Panc1 (cell line): ENCODE measurements around the gene ZCCHC14. TPM values are rescaled to one million over a fixed set of nuclear protein-coding genes. Genes with fewer than 3 reads are reported as not detected.

Source experiments
- ATAC-seq: fragments of 200-7000 bp; cut with Tn5 transposase; 2 replicates; pipeline ENCODE4 v1.9.1; 2020; ENCODE audit warnings: mild to moderate bottlenecking, moderate library complexity
- BruUV-seq: library from RNA; stranded (reverse); fragments of 400-500 nt; replicated peaks from 2 replicates; lab custom pipeline; 2021; lab: Mats Ljungman, UMichigan
- CTCF ChIA-PET: fragments of 300-600 bp; sonication (Branson Sonifier 250); formaldehyde crosslinking; loops from one replicate; lab custom pipeline; 2022; ENCODE audit warnings: antibody characterized with exemption; lab: Charles Lee
- POLR2A ChIA-PET: fragments of 300-600 bp; sonication (Branson Sonifier 250); formaldehyde crosslinking; loops from one replicate; lab custom pipeline; 2022; ENCODE audit warnings: antibody characterized with exemption; lab: Charles Lee
- DNase-seq: peaks from one replicate; pipeline ENCODE4 v3.0.0-alpha.2; 2010; ENCODE audit warnings: low read depth, low spot score
- H3K27ac ChIP-seq: 2 replicates; pipeline ENCODE4 v1.5.1; 2011; ENCODE audit warnings: mild to moderate bottlenecking, low read length, inconsistent platforms
- H3K27me3 ChIP-seq: fragments of 200-500 bp; sonication (Bioruptor generic); 2 replicates; pipeline ENCODE4 v1.6.0; 2014; ENCODE audit warnings: low read length, inconsistent platforms; ENCODE audit not compliant: control insufficient read depth, insufficient read depth
- H3K36me3 ChIP-seq: fragments of 200-500 bp; sonication (Bioruptor generic); 2 replicates; pipeline ENCODE4 v1.5.1; 2014; ENCODE audit warnings: inconsistent platforms, mild to moderate bottlenecking, low read length, moderate library complexity; ENCODE audit not compliant: control insufficient read depth, insufficient read depth
- H3K4me1 ChIP-seq: 2 replicates; pipeline ENCODE4 v1.5.1; 2011; ENCODE audit warnings: inconsistent platforms, mild to moderate bottlenecking, low read length, moderate library complexity; ENCODE audit not compliant: control insufficient read depth, insufficient read depth
- H3K4me3 ChIP-seq, 2 experiments: 2 replicates each; pipeline ENCODE4 v1.5.1; 2011 to 2012; ENCODE audit warnings: low read depth in 2 of 2, low read length in 2 of 2, mild to moderate bottlenecking in 2 of 2, inconsistent platforms in 1 of 2, moderate library complexity in 1 of 2
- H3K9me3 ChIP-seq: fragments of 200-500 bp; sonication (Bioruptor generic); 2 replicates; pipeline ENCODE4 v1.5.1; 2014; ENCODE audit warnings: low read depth, mild to moderate bottlenecking, inconsistent platforms, low read length, moderate library complexity; ENCODE audit not compliant: control insufficient read depth, insufficient read depth
- CTCF ChIP-seq: fragments of 450-650 bp; IDR thresholded peaks from 2 replicates; pipeline ENCODE4 v1.5.1; 2017; ENCODE audit warnings: mild to moderate bottlenecking
- POLR2AphosphoS5 ChIP-seq: IDR thresholded peaks from 2 replicates; pipeline ENCODE4 v1.6.1; 2012; ENCODE audit warnings: mild to moderate bottlenecking, low read depth, low read length, moderate library complexity
- TCF7L2 ChIP-seq: IDR thresholded peaks from 2 replicates; pipeline ENCODE4 v1.6.1; 2011; ENCODE audit warnings: mild to moderate bottlenecking, low read depth, low read length, inconsistent platforms
- in situ Hi-C: cut with HindIII; loops from 2 replicates; pipeline ENCODE4 v1.10.0; 2016; ENCODE audit warnings: low sequenced_read_pairs, low pct_unique_long_range_greater_than_20kb
- intact Hi-C: fragments of 100-400 bp; cut with micrococcal nuclease; formaldehyde crosslinking; loops from one replicate; pipeline ENCODE4 v1.10.0; 2022; ENCODE audit not compliant: unreplicated experiment
- total RNA-seq: library from RNA; stranded (reverse); gene quantifications from one replicate; pipeline ENCODE4 v1.2.1, GENCODE V29; 2021; ENCODE audit not compliant: unreplicated experiment
- TF ChIP-seq, protein P1 (sequence below), 2 experiments: IDR thresholded peaks; 2 replicates each; pipeline ENCODE4 v1.6.1; 2011 to 2012; ENCODE audit warnings: low read depth in 2 of 2, control low read depth in 1 of 2, low read length in 1 of 2, mild to moderate bottlenecking in 1 of 2, moderate library complexity in 1 of 2; ENCODE audit not compliant: insufficient read depth in 1 of 2

ZCCHC14 gene
- total RNA-seq, 1 experiment from 2014 or later: 35.0 TPM

DNA sequence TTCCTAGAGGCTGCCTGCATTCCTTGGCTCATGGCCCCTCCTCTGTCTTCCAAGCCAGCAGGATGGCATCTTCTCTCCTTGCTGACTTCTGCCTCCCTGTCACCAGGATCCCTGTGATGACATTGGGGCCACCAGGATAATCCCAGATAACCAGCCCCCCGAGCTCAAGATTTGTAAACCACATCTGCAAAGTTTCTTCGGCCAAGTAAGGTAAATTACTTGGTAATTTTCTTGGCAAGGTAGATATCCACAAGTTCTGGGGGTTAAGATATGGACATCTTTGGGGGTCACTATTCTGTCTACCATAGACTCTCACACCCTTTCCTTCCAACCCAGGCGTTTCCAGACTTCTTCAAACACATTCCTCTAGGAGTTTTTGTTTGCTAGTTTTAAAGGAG lies 42.6 kb upstream of the ZCCHC14 start:
- no peaks in the 10 kb centered on the region; the same call in 1 of the 2 replicates for H3K9me3 ChIP-seq
- no peak overlapping the region for H3K4me3 ChIP-seq
- H3K4me1 ChIP-seq: no peaks in the 10 kb centered on the region
- H3K27me3 ChIP-seq: no peaks in the 10 kb centered on the region
- no TSS peak for BruUV-seq
- H3K27ac ChIP-seq: no peak overlapping the region
- H3K36me3 ChIP-seq: no peaks in the 10 kb centered on the region
- CTCF ChIA-PET: no interaction called here
- ATAC-seq: no peak
- DNase-seq: no peak
- POLR2A ChIA-PET: interaction anchor here (0.7 kb wide), 1 partner anchor 93 kb away, joined by 3 read pairs; no protein-coding TSS in a partner anchor
- in situ Hi-C loops: no loop called here
- intact Hi-C loops: no loop called here
- TF ChIP-seq, protein P1, sequence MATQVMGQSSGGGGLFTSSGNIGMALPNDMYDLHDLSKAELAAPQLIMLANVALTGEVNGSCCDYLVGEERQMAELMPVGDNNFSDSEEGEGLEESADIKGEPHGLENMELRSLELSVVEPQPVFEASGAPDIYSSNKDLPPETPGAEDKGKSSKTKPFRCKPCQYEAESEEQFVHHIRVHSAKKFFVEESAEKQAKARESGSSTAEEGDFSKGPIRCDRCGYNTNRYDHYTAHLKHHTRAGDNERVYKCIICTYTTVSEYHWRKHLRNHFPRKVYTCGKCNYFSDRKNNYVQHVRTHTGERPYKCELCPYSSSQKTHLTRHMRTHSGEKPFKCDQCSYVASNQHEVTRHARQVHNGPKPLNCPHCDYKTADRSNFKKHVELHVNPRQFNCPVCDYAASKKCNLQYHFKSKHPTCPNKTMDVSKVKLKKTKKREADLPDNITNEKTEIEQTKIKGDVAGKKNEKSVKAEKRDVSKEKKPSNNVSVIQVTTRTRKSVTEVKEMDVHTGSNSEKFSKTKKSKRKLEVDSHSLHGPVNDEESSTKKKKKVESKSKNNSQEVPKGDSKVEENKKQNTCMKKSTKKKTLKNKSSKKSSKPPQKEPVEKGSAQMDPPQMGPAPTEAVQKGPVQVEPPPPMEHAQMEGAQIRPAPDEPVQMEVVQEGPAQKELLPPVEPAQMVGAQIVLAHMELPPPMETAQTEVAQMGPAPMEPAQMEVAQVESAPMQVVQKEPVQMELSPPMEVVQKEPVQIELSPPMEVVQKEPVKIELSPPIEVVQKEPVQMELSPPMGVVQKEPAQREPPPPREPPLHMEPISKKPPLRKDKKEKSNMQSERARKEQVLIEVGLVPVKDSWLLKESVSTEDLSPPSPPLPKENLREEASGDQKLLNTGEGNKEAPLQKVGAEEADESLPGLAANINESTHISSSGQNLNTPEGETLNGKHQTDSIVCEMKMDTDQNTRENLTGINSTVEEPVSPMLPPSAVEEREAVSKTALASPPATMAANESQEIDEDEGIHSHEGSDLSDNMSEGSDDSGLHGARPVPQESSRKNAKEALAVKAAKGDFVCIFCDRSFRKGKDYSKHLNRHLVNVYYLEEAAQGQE (IDR thresholded peaks at IDR 0.05; ENCODE audit: insufficient read depth in 1 of 2, low read depth in 2 of 2, low read length in 1 of 2): no peak

- CTCF ChIA-PET: no interaction called here
- Histone ChIP-seq H3K9me3 (no peaks in the 10 kb centered on the region; the same call in 1 of the 2 replicates), H3K27ac (no peak overlapping the region), H3K36me3 (no peaks in the 10 kb centered on the region), H3K27me3 (no peaks in the 10 kb centered on the region), H3K4me3 (no peak overlapping the region), H3K4me1 (no peaks in the 10 kb centered on the region)
- POLR2A ChIA-PET: interaction anchor here (0.7 kb wide), 1 partner anchor 93 kb away, joined by 3 read pairs; no protein-coding TSS in a partner anchor
- intact Hi-C loops (no loop called here), in situ Hi-C loops (no loop called here)
- DNase-seq (no peak), ATAC-seq (no peak)
- TF ChIP-seq, protein P1 (IDR thresholded peaks at IDR 0.05; ENCODE audit: insufficient read depth in 1 of 2, low read depth in 2 of 2, low read length in 1 of 2): no peak
- TF ChIP-seq POLR2AphosphoS5 (no peak), CTCF (no peak), TCF7L2 (no peak)
- no TSS peak for BruUV-seq
Observed at GRCh38 chr16:87534751-87535150, 41.9 kb upstream of the ZCCHC14 start.
